Stimulated activated CD8-positive, alpha-beta memory T cell treated with anti-CD3 and anti-CD28 coated beads, Interleukin-15, amount 100 ng/mL, for 4 hours (primary cell): ENCODE measurements around the gene SSRP1.
"Not testable (repeated sequence)": the region's sequence is repeated elsewhere in the genome, so short reads cannot be mapped to it uniquely, and the experiment has no call there.

Experiments used
- DNase-seq, 2 donors: peaks; one replicate each; pipeline ENCODE4 v3.0.0-alpha.2; 2020; ENCODE audit warnings: low read depth in 2 of 2

SSRP1 gene

GRCh38 chr11:57300785-57301184 lies 34.9 kb downstream of the SSRP1 start:
- DNase-seq = no peak

DNA sequence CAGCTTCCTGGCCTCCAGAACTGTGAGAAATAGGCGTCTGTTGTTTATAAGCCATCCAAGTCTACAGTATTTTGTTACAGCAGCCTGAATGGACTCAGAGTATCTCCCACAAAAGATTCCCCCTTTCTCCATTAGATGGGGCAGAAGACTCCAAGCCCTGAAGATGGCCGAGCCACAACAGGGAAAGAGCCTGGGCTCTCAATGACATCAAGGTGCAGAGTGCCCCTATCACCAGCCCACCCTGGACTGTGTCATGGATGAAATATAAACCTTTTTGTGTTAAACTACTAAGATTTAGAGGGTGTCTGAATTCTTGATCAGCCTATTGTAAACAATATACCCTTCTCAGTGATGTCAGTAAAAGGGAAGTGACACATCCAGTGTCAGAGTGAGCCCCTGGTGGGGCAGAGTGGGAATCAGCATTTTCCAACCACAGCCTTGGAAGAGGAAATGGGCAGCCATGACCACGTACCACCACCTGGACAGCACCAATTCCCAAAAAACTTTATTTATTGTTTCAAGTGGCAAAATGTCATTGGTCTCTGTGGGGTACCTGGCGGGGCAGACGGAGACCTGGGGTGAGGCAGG lies 36.4 kb downstream of the SSRP1 start:
- DNase-seq = no peak

DNA sequence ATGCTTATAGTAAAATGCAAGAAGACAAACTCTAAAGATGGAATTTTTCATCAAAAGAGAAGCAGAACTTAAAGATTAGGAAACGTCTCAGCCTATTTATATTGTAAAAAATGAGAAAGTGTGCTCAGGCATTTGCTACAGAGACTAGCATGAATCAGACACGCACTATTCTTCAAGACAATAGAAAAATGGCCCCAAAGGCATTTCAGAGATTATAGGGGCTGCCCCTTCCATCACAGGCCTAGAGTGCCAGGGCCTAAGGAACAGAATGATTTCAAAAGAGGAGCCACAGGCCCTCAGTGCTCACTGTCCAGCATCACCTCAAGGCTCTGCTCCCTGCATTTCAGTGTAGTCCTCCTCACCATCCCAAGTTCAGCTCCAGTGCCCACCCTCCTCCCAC lies 38.5 kb downstream of the SSRP1 start:
- no peak for DNase-seq

GRCh38 chr11:57296205-57296604 lies 39.5 kb downstream of the SSRP1 start:
- not testable (repeated sequence) for DNase-seq

DNA sequence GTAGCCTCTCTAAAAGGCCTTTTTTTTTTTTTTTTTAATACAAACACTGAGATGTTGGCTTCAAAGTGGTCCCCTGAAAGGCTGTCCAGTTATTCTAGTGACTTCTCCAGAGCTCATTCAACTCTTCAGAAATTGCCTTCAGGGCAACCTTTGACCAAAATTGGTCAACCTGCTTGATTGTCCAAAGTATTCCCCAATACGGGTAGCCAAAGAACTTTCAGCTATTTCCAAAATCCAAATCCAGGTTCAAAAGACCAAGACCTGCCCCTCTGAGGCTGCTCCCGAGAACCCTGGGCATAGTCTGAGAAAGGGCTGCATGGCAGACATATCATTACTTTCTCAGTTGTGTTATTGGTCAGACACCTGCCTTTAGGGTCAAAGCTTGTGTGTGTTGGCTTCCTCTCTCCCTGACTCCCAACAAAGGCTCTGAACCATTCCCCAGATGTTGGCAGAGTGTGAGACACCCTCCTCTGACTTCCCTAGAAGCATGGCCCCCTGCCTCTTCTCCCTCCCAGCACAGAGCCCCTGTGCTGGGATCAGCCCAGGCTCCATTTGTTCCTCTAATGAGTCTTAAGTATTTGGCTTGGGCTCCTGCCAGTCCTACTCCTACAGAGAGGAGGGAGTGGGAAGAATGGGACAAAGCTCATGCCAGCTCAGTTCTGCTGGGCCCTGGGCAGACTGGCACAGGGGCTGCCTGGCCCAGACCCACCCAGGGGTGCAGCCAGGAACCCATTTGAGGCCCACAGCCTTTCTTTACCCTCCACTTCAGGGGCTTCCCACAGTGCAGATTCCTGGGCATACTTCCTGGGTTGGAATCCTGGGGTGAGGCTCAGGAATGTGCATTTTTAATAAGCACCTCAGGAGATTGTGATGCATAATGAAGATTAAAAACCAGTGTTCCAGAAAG lies 41.2 kb downstream of the SSRP1 start:
- no peak for DNase-seq

GRCh38 chr11:57290288-57290687 lies 45.4 kb downstream of the SSRP1 start:
- DNase-seq = no peak

DNA sequence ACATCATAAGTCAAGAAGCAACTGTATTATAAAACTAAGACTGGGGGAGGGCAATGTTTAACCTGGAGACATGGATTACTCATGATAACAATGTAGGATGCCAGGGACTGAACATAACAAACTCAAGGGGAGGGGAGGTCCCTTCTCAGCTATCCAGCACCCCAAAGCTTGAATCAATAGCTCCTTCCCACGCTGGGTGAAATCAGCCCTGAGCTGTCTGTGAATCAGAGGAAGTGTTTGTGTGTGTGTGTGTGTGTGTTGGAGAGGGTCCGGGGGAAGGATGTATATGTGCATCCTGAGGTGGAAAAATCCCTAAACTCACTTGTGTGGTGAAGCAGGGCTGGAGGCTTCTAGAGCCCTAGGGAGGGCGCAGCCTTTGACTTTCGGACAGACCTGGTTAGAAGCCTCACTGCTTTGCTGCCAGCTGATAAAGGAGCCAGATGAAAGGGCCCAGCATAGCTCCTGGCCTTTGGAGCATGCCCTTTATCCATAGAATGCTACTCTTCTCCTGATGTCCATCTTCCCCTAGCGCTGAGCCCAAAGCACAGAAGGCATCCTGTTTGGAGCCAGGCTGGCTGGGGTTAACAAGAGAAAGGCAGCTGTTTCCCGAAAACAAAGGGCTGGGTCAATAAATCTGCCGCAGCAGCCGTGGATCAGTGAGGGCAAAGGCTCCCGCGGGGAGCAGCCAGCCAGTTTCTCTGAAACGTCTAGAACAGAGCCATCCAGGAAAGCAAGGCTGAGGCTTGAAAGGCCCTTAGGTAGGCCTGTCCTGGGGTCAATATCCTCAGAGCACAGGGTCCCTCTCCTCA lies 46.7 kb downstream of the SSRP1 start:
- no peak for DNase-seq

DNA sequence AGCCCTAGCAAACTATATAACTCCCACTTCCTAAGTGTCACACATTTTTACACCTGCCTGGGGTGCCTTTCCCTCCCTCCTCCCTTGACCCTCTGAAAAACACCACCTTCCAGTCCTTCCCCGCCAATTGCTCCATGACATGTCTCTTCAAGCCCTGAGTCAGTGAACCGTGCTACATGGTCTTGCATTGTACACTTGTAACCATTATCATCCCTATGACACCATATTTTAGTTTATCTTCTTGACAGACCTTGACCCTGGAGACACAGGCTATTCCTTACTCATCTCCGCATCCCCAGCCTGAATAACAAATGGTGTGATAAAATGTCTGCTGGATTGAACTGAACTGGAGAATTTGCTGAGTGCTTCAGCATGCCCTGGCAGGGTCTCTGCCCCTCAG lies 47.8 kb downstream of the SSRP1 start:
- no peak for DNase-seq

DNA sequence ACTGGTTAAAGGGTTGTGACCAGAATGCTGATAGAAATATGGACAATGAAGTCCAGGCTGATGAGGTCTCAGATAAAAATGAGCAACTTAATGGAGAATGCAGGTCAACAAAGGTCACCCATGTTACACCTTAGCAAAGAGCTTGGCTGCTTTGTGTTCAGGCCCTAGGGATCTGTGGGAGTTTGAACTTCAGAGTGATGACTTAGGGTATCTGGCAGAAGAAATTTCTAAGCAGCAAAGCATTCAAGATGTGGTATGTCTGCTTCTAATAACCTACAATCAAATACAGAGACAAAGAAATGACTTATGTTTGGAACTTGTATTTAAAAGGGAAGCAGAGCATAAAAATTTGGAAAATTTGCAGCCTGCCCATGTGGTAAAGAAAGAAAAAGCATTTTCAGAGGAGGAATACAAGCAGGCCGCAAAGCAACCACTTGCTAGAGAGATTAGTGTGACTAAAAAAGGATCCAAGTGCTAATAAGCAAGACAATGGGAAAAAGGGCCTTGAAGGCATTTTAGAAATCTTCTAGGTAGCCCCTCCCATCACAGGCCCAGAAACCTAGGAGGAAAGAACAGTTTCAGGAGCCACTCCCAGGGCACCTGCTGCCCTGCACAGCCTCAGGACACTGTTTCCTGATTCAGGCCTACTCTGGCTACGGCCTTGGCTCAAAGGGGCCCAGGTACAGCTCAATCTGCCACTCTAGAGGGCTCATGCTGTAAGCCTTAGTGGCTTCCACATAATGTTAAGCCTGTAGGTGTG lies 52.3 kb downstream of the SSRP1 start:
- DNase-seq = no peak

- not testable (repeated sequence) for DNase-seq
Measured at GRCh38 chr11:57281546-57281945, 54.1 kb downstream of the SSRP1 start.

- no peak for DNase-seq
Measured at GRCh38 chr11:57279116-57279515, 56.6 kb downstream of the SSRP1 start.

GRCh38 chr11:57278721-57279095 lies 57.0 kb downstream of the SSRP1 start:
- DNase-seq = no peak

GRCh38 chr11:57277845-57278720 lies 57.6 kb downstream of the SSRP1 start:
- DNase-seq = no peak

GRCh38 chr11:57276971-57277675 lies 58.6 kb downstream of the SSRP1 start:
- no peak for DNase-seq

DNA sequence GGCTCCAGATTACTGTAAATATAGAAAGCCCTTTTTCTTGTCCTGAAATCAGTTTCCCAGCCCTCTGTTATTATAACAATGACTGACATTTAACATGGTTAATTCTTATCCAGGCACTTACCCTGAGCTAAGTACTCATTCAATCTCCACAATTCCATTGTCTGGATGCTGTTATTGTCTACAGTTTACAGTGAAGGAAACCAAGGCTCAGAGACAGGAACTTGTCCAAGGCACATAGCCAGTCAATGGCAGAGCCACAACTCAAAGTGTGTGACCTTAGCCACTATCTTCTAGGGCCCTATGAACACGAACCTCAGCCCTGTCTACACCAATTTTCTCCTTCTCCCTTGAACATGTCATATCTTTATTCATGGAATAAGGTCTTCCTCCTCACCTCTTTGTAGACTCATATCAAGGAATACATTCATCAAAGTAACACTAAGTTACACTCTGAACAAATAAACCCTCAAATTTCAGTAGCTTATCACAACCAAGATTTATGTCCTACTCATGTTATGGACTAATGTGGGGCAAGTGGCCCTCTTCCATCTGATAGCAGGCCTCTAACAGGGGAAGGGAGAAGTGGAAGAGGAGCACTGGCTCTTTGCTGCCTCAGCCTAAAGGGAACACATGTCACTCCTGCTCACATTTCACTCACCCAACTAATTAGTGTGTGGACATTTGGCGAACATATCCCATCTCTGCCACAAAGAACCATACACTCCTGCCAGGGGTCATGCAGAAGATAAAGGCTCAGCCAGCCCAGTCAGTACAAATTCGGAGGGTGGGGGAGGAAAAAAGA lies 59.3 kb downstream of the SSRP1 start:
- DNase-seq = no peak
